Kidney capillary endothelial cell (primary cell): ENCODE data around the gene SLC25A21.
"Not testable (repeated sequence)": the region's sequence is repeated elsewhere in the genome, so short reads cannot be mapped to it uniquely, and the experiment has no call there.

Source experiments
- DNase-seq: peaks from one replicate; pipeline ENCODE4 v3.0.0-alpha.2; 2018; ENCODE audit warnings: low spot score

Gene SLC25A21

DNA sequence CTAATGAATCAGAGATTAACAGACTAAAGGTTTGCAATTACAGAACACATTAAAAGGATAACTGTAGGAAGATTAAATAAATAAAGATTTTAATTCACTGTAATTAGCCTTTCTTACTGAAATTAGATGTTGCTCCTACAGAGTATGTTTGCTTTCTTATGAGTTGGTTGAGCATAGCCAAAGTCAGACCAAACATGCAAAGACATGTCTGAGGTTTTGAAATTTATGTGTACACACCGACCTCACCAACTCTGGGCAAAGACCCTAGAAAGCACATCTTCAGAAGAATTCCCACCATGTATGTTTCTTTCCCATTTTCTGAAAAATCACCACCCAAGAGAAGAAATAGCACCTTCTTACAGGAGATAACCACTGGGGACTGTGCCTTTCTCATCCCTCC lies 351.5 kb downstream of the SLC25A21 start:
- no peak for DNase-seq

GRCh38 chr14:36820111-36820709 lies 352.2 kb downstream of the SLC25A21 start:
- no peak for DNase-seq

DNA sequence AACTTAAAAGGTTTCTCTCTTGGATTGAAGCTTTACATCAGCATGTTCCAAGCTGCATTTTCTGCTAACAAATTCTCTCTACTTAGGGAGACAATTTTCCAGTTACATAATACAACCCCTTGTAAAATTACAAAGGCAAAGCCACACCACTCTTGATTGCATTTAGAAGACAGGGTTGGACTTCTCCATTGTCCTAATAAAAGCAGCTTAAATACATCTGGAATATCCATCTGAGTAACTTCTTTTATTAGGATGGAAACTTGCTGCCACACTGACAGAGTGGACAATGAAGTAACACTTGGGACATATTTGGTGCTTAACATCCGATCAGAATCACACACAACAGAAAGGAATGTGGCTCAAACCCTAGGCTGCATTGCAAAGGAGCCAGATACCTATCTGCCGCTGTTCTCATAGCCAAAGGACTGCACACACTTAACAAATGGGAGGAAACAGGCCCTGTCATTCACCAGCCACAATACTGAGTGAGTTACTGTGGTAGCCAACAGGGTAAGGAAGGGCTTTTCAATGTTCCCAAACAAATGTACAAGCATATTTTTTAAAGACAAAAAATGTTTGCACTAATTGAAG lies 353.5 kb downstream of the SLC25A21 start:
- DNase-seq, result no peak

DNA sequence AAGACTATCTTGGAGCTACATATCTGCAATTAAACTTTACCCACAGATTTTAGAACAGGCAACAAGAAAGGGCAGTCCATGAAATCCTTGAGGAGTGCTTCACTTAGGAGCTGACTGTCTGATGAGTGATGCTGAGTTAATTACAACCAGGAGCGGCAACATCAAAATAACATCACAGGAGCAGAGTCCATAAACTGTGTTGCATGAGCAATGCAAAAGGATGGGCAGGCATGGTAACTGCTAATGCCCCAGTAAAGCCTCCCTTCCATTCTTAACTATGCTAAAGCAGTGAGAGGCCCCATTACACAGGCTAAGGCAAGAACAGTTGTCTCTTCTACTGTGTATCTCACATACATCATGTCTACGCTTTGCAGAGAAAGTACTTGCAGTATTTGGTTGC lies 354.2 kb downstream of the SLC25A21 start:
- DNase-seq, result no peak

DNA sequence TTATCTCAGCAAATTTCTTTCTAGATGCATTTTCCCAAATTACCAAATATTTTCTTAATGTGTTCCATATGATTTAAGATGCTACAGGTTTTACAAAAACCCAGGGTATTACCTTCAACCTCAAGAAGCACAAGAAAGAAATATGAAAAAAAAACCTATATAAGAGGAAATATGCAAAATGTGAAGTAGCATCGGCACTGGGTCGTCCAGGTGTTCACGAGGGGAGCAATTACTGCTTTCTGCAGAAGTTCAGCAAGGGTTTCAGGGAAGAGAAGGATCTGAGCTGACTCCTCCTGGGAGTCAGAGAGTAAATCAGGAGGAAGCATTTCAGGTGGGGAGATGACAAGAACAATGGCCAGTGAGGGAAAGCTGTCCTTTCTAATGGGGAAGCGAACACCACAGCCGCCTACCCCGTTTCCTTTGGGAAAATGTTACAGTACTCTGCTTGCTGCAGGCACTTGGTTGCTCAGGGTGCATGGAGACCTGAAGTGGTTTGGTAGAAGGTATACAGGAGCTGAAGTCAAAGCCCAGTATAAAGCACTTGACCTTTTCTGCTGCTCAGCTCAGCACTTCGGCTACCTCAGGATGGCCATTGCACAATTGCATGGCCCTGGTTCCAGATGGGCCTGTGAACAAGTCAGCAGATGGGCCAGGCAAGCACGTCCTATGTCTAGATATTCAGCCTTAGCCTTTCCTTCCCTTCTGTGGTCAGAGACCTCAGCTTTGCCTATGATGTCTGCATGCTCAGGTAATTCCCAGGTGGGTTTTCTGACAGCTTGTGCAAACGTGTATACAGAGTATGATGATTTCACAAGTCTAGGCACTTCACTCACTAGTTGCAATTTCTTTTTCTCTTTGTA lies 355.1 kb downstream of the SLC25A21 start:
- no peak for DNase-seq

DNA sequence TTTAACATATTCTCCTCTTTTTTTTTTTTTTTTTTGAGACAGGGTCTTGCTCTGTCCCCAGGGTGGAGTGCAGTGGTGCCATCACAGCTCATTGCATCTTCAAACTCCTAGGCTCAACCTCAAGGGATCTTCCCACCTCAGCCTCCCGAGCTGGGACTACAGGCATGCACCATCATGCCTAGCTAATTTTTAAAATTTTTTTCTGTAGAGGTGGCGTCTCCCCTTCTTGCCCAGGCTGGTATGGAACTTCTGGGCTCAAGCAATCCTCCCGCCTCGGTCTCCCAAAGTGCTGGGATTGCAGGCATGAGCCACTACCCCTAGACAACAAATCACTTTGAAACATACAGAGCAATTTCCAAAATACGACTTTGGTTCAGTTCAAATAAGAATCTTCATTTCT lies 355.9 kb downstream of the SLC25A21 start:
- DNase-seq, result no peak

DNA sequence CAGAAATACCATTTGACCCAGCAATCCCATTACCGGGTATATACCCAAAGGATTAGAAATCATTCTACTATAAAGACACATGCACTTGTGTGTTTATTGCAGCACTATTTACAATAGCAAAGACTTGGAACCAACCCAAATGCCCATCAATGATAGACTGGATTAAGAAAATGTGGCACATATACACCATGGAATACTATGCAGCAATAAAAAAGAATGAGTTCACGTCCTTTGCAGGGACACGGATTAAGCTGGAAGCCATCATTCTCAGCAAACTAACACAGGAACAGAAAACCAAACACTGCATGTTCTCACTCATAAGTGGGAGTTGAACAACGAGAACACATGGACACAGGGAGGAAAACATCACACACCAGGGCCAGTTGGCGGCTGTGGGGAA lies 357.6 kb downstream of the SLC25A21 start:
- DNase-seq, result not testable (repeated sequence)

DNA sequence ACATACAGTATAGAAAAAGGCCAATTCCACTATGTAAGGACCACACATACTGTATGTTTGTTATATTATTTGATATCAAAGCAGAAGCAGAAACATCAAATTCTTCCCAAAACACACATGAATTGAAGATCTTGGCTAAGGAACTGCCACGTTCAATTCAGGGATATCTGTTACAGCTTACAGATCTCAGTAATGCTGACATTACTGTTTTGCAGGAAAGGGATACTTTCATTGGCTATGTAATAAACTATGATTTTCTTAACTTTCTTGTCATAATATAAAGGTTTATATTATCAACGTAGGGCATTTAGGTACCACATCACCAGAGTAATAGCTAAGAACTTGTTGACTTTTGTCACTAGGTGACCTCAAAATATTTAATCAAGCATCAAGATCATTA lies 362.2 kb downstream of the SLC25A21 start:
- DNase-seq, result no peak

GRCh38 chr14:36807727-36808126 lies 364.7 kb downstream of the SLC25A21 start:
- no peak for DNase-seq

DNA sequence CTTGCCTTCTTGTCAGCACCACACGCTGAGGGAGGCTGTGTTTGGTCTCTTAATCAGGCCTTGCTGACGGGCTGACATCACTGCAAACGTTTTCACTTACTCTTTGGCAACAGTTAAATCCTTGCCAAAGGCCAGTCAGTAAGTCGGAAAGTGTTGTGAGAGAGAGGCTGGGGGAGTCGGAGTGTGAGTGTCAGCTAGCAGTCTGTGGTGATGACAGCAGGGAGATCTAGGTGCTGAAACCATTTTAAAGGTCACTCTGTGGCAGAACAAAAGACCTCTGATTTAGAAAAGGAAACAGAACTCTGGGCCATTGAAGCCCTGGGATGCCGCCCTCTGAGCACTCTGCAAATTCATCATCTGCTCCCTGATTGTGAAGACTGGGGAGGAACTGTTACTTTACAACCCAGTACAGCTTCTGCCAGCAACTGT lies 367.3 kb downstream of the SLC25A21 start:
- no peak for DNase-seq

DNA sequence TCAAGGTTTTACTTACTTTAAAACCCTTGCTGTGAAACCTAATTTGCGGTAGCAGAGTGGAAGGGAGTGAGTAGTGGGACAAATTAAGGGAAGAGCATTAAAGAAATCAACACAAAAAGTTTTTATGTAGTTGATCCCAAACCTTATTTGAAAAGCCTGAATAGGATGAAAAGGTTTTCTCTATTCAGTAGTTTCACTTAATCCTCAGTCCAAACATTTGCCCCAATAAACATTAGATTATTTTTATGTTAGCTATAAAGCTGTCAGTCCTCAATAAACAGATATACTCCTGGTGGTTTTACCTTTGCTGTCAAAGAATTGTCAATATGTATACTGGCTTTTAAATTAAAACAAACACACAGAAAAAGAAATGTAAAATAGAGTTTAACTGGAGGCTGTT lies 374.8 kb downstream of the SLC25A21 start:
- DNase-seq, result no peak

GRCh38 chr14:36791402-36791801 lies 381.0 kb downstream of the SLC25A21 start:
- DNase-seq, result no peak

DNA sequence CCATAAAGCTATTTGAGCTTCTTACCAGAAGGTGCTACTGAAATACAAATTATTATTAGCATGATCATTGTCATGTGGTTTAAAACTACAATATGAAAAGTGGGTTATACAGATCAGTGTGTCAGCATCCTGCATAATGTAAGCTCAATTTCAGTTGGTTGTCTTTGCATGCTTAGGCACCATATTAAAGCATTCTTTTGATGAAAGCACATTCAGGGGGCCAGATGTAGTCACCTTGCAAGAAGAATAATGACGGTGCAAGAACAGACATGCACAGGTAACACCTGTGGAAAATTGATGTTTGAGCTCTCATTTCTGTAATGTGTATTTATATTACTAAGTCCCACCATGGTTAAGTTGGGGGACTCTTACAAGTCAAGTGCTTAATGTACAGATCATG lies 386.9 kb downstream of the SLC25A21 start:
- no peak for DNase-seq

DNA sequence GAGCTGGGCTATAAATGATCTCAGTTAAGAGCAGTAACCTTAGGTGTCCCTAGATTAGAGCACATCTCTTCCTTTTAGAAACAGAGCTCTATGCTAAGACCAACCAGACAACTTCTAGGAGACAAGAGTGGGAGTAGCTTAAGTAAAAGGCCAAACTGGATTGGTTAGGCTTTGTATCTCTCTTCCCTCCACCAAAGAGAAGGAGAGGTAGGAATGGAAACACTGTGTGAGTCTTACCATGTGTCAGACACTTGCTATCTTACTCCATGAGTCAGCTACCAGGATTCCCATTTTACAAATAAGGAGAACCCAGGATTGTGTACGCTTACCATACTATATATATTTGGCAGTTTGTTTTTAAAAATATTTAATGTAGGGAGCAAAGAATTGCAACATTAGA lies 387.9 kb downstream of the SLC25A21 start:
- no peak for DNase-seq

DNA sequence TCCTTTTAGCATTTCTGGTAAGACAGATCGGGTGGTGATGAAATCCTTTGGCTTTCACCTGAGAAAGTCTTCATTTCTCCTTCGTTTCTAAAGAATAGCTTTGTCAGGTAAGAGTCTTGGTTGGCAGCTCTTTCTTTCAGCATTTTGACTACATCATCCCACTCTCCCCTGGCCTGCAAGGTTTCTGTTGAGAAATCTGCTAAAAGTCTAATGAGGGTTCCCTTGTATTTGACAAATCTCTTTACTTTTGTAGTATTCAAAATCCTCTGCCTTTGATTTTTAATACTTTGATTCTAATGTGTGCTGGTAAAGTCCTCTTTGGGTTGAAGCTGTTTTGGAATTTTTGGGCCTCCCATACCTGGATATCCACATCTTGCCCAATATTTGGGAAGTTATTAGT lies 390.5 kb downstream of the SLC25A21 start:
- no peak for DNase-seq

- no peak for DNase-seq
These were observed 398.8 kb downstream of the SLC25A21 start for GRCh38 chr14:36773558-36773957.

DNA sequence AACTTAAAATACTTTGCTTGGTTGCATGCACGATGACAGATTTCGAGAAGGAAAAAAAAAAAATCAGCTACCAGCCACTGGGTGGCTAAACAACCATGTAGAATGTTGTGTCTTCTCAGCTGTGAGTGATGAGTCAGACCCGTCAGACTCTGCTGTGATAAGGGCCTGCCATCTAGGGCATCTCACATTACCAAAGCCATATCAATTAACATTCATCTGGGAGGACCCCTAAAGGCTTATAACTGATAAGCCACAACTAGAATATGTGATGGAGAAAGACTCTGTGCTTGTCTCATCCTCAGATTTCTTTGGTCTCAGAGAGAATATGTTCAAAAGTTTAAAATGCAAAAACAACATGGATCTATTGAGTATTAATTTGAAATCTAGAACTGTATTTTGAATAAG lies 399.3 kb downstream of the SLC25A21 start:
- DNase-seq, result no peak

- DNase-seq, result no peak
These were observed 401.3 kb downstream of the SLC25A21 start for GRCh38 chr14:36771028-36771640.

GRCh38 chr14:36768638-36769337 lies 403.6 kb downstream of the SLC25A21 start:
- DNase-seq, result no peak

DNA sequence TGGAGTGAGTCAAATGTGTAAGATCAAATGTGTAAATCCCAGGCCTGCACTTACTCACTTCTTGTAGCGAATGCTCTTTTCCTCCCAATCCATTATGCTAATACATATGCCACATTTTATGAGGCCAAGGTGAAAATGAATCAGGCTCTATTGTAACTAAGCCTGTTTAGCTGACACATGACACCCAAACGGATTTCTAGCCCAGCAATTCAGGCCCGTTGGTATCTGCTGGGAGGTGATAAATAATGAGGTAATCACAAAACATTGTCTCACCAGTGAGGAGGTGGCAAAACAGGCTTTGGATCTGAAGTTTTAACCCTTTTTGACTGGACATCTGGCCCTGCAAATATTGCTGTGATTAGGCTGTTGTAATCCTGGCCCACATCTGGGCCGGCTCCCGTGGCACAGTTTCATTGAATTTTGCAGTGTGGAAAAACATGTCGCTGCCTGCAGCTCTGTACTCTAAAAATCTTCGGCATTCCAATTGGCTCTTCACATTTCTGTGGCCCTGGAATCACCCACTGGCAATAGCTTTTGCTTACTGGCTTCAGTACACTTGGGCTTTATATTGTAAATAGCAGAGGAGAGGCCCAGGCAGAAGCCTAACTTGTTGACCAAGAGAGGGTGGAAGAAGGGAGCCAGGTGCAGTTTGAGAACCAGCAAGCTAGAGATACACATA lies 404.7 kb downstream of the SLC25A21 start:
- no peak for DNase-seq

GRCh38 chr14:36766974-36767373 lies 405.4 kb downstream of the SLC25A21 start:
- DNase-seq, result no peak
